A549 (cell line): ENCODE results near the gene AFDN. TPM values are rescaled to one million over a fixed set of nuclear protein-coding genes. Genes with fewer than 3 reads are reported as not detected.

Experiments used
- ATAC-seq, 2 experiments: fragments of 200-7000 bp in 1 of 2; fragments of >200 bp in 1 of 2; cut with Nextera tagmentation in 1 of 2; cut with Tn5 transposase in 1 of 2; 3 replicates each; pipeline versions ENCODE4 v1.8.0 to v1.9.1; 2018 to 2020; ENCODE audit warnings: mild to moderate bottlenecking in 1 of 2, moderate library complexity in 1 of 2
- CTCF ChIA-PET: fragments of 300-600 bp; sonication (Branson Sonifier 250); formaldehyde crosslinking; extraction: SDS; loops from one replicate; lab custom pipeline; 2021; ENCODE audit warnings: antibody characterized with exemption, inconsistent platforms; lab: Yijun Ruan, JAX
- POLR2A ChIA-PET: fragments of 350-600 bp; formaldehyde crosslinking; extraction: SDS; loops from one replicate; lab custom pipeline; 2021; ENCODE audit warnings: antibody characterized with exemption, inconsistent platforms; lab: Yijun Ruan, JAX
- DNase-seq, 2 experiments: peaks; one replicate each; pipeline versions ENCODE4 v3.0.0 to v3.0.0-alpha.2; 2011 to 2016; ENCODE audit warnings: low read depth in 1 of 2, low spot score in 1 of 2
- FAIRE-seq: peaks from 2 replicates; lab custom pipeline; 2011; peaks lifted over from hg19 to GRCh38; lab: Jason Lieb, UNC
- H3K27ac ChIP-seq, 2 experiments: fragments of >200 bp; sonication (Bioruptor Twin); formaldehyde crosslinking; 3 replicates each; pipeline ENCODE4 v1.5.1; 2016 to 2017
- H3K4me1 ChIP-seq: fragments of >200 bp; sonication (Bioruptor Twin); formaldehyde crosslinking; 3 replicates; pipeline ENCODE4 v1.6.1; 2016
- H3K4me2 ChIP-seq: fragments of >200 bp; sonication (Bioruptor Twin); formaldehyde crosslinking; 3 replicates; pipeline ENCODE4 v1.6.1; 2016
- H3K4me3 ChIP-seq: fragments of >200 bp; sonication (Bioruptor Twin); formaldehyde crosslinking; 3 replicates; pipeline ENCODE4 v1.5.1; 2016
- H3K9me3 ChIP-seq: fragments of >200 bp; sonication (Bioruptor Twin); formaldehyde crosslinking; 3 replicates; pipeline ENCODE4 v1.6.1; 2016
- ATOH8 ChIP-seq: fragments of 250-450 bp; sonication (Bioruptor Pico); IDR thresholded peaks from 2 replicates; pipeline ENCODE4 v1.5.0; 2020; ENCODE audit warnings: low read depth, mild to moderate bottlenecking, moderate library complexity
- BCL3 ChIP-seq: fragments of >200 bp; sonication (Bioruptor Twin); formaldehyde crosslinking; IDR thresholded peaks from 3 replicates; pipeline ENCODE4 v1.6.1; 2016
- CBX2 ChIP-seq: fragments of 200-600 bp; sonication (generic); IDR thresholded peaks from 2 replicates; pipeline ENCODE4 v1.6.1; 2016; ENCODE audit warnings: low read depth, mild to moderate bottlenecking, borderline replicate concordance
- CBX8 ChIP-seq: fragments of 200-600 bp; sonication (generic); IDR thresholded peaks from 2 replicates; pipeline ENCODE4 v1.6.1; 2016
- CHD2 ChIP-seq: fragments of 150-350 bp; IDR thresholded peaks from 2 replicates; pipeline ENCODE4 v1.6.1; 2014; ENCODE audit warnings: low read length; ENCODE audit not compliant: partially characterized antibody
- CHD4 ChIP-seq: fragments of 200-600 bp; sonication (generic); IDR thresholded peaks from 2 replicates; pipeline ENCODE4 v1.6.1; 2016; ENCODE audit warnings: antibody characterized with exemption, mild to moderate bottlenecking, borderline replicate concordance
- CTCF ChIP-seq: fragments of >200 bp; sonication (Bioruptor Twin); formaldehyde crosslinking; IDR thresholded peaks from 3 replicates; pipeline ENCODE4 v1.5.1; 2016
- EHF ChIP-seq: fragments of 250-450 bp; sonication (Bioruptor Pico); IDR thresholded peaks from 2 replicates; pipeline ENCODE4 v1.5.0; 2020; ENCODE audit warnings: mild to moderate bottlenecking
- EHMT2 ChIP-seq: fragments of 200-600 bp; sonication (generic); IDR thresholded peaks from 2 replicates; pipeline ENCODE4 v1.6.1; 2016; ENCODE audit warnings: antibody characterized with exemption, low read depth, mild to moderate bottlenecking, moderate library complexity
- EP300 ChIP-seq, 2 experiments: fragments of >200 bp; sonication (Bioruptor Twin); formaldehyde crosslinking; IDR thresholded peaks; 2 replicates in 1 of 2; 3 replicates in 1 of 2; pipeline ENCODE4 v1.6.1; 2016 to 2017
- ESRRA ChIP-seq: fragments of 150-350 bp; IDR thresholded peaks from 2 replicates; pipeline ENCODE4 v1.6.1; 2014; ENCODE audit warnings: mild to moderate bottlenecking, low read length, borderline replicate concordance
- FOSB ChIP-seq: fragments of 250-450 bp; sonication (Bioruptor Pico); IDR thresholded peaks from 2 replicates; pipeline ENCODE4 v1.5.0; 2020; ENCODE audit warnings: mild to moderate bottlenecking, moderate library complexity
- FOSL2 ChIP-seq, 2 experiments: fragments of 450-650 bp in 1 of 2; fragments of >200 bp in 1 of 2; sonication (Bioruptor Twin) in 1 of 2; formaldehyde crosslinking; IDR thresholded peaks; 2 replicates each; pipeline versions ENCODE4 v1.5.0 to v1.6.1; 2016 to 2020; ENCODE audit warnings: mild to moderate bottlenecking in 1 of 2, moderate library complexity in 1 of 2
- FOXS1 ChIP-seq: fragments of 250-450 bp; sonication (Bioruptor Pico); IDR thresholded peaks from 2 replicates; pipeline ENCODE4 v1.5.0; 2020; ENCODE audit warnings: mild to moderate bottlenecking, moderate library complexity
- GATA3 ChIP-seq: IDR thresholded peaks from 2 replicates; pipeline ENCODE4 v1.6.1; 2012; ENCODE audit warnings: borderline replicate concordance
- HDAC2 ChIP-seq: fragments of 200-600 bp; sonication (generic); IDR thresholded peaks from 2 replicates; pipeline ENCODE4 v1.6.1; 2016
- HES2 ChIP-seq: fragments of >200 bp; sonication (Bioruptor Twin); formaldehyde crosslinking; IDR thresholded peaks from 2 replicates; pipeline ENCODE4 v1.6.1; 2016
- HMGXB4 ChIP-seq: fragments of 250-450 bp; sonication (Bioruptor Pico); IDR thresholded peaks from 2 replicates; pipeline ENCODE4 v1.5.0; 2021; ENCODE audit warnings: mild to moderate bottlenecking, moderate library complexity, borderline replicate concordance
- HOXB13 ChIP-seq: fragments of 250-450 bp; sonication (Bioruptor Pico); IDR thresholded peaks from 2 replicates; pipeline ENCODE4 v1.5.0; 2020; ENCODE audit warnings: low read depth, mild to moderate bottlenecking, moderate library complexity
- HOXB5 ChIP-seq: fragments of 250-450 bp; sonication (Bioruptor Pico); IDR thresholded peaks from 2 replicates; pipeline ENCODE4 v1.5.0; 2020; ENCODE audit warnings: mild to moderate bottlenecking, moderate library complexity
- KDM1A ChIP-seq: fragments of 200-600 bp; sonication (generic); IDR thresholded peaks from 2 replicates; pipeline ENCODE4 v1.6.1; 2016; ENCODE audit warnings: low read depth, mild to moderate bottlenecking
- MAX ChIP-seq: IDR thresholded peaks from 2 replicates; pipeline ENCODE4 v1.6.1; 2012
- NFE2L2 ChIP-seq: fragments of 150-350 bp; conservative IDR thresholded peaks from 2 replicates; pipeline ENCODE4 v1.6.1; 2014; ENCODE audit warnings: low read length
- NPAS2 ChIP-seq: fragments of 250-450 bp; sonication (Bioruptor Pico); IDR thresholded peaks from 2 replicates; pipeline ENCODE4 v1.8.0; 2022; ENCODE audit warnings: mild to moderate bottlenecking, moderate library complexity, borderline replicate concordance
- NR3C1 ChIP-seq: fragments of >200 bp; sonication (Bioruptor Twin); formaldehyde crosslinking; IDR thresholded peaks from 3 replicates; pipeline ENCODE4 v1.6.1; 2017
- PBX3 ChIP-seq: IDR thresholded peaks from 2 replicates; pipeline ENCODE4 v1.6.1; 2012
- POLR2AphosphoS2 ChIP-seq: conservative IDR thresholded peaks from 2 replicates; pipeline ENCODE4 v1.6.1; 2012; ENCODE audit warnings: low read length, improper control_type of control experiment, inconsistent platforms
- RNF2 ChIP-seq: fragments of 200-600 bp; sonication (generic); IDR thresholded peaks from 2 replicates; pipeline ENCODE4 v1.6.1; 2016; ENCODE audit warnings: low read depth, mild to moderate bottlenecking, antibody characterized with exemption, moderate library complexity, borderline replicate concordance
- SMC3 ChIP-seq: fragments of >200 bp; sonication (Bioruptor Twin); formaldehyde crosslinking; IDR thresholded peaks from 3 replicates; pipeline ENCODE4 v1.6.1; 2018; ENCODE audit warnings: inconsistent platforms
- TFCP2L1 ChIP-seq: fragments of 250-450 bp; sonication (Bioruptor Pico); IDR thresholded peaks from 2 replicates; pipeline ENCODE4 v1.5.0; 2021; ENCODE audit warnings: mild to moderate bottlenecking
- WGBS: methylation state at CpG from one replicate; pipeline ENCODE4 v1.1.6; 2017; ENCODE audit errors: missing lambda C conversion rate; 5-methylcytosine and 5-hydroxymethylcytosine counted together
- polyA plus RNA-seq, 4 experiments: library from polyadenylated mRNA; depleted of rRNA in 3 of 4; stranded (reverse); fragments of >200 nt; fragmentation: RNase III in 1 of 4; extraction: RNeasy Plus Mini Kit Qiagen cat#74134 plus additional on column Dnase treatment in 1 of 4; gene quantifications; 2 replicates in 3 of 4; 3 replicates in 1 of 4; pipeline ENCODE4 v1.2.3, GENCODE V29; 2011 to 2017

The AFDN gene
- polyA plus RNA-seq, 2 of the 4 experiments (the other 2 are of a cell fraction) = 17.5 to 40.8 TPM

- ATAC-seq = 0 out of 6 replicates have a peak, but pooled peaks of 1 of the 2 experiments have one; percentile 13
- TF ChIP-seq HDAC2 (no peak), MAX (no peak), SMC3 (no peak), EHF (CRISPR knock-in tag) (no peak), EHMT2 (no peak), RNF2 (no peak), ESRRA (no peak), HMGXB4 (CRISPR knock-in tag) (no peak), PBX3 (no peak), FOXS1 (no peak), FOSL2 (IDR thresholded peaks at IDR 0.05) (no peak), FOSL2 (CRISPR knock-in tag; IDR thresholded peaks at IDR 0.05) (no peak), GATA3 (no peak), KDM1A (no peak), CBX8 (no peak), NFE2L2 (no peak), FOSB (no peak), HES2 (no peak), CTCF (no peak), NR3C1 (no peak), HOXB5 (no peak)
- 94% methylated on average over 18 of the region's 27 CpGs for WGBS
- no peaks in the 10 kb centered on the region for H3K9me3 ChIP-seq
- no peak overlapping the region for H3K4me3 ChIP-seq
- no peak overlapping the region for H3K27ac ChIP-seq
- no peak overlapping the region for H3K4me2 ChIP-seq
- DNase-seq = no peak
- FAIRE-seq = no peak
- H3K4me1 ChIP-seq = no peaks in the 10 kb centered on the region
- ChIA-PET CTCF (no interaction called here), POLR2A (no interaction called here)
Measured at GRCh38 chr6:167976708-167977107, 150.0 kb downstream of the AFDN start.

- no peaks in the 10 kb centered on the region for H3K9me3 ChIP-seq
- 93% methylated on average over 20 of the region's 43 CpGs for WGBS
- no peak for DNase-seq
- H3K4me2 ChIP-seq = no peak overlapping the region
- ATAC-seq = no peak
- ChIA-PET POLR2A (no interaction called here), CTCF (no interaction called here)
- H3K27ac ChIP-seq = no peak overlapping the region
- TF ChIP-seq CHD2 (no peak), HES2 (no peak), BCL3 (no peak), NPAS2 (CRISPR knock-in tag) (no peak), ATOH8 (no peak), SMC3 (no peak), CHD4 (no peak), POLR2AphosphoS2 (no peak), GATA3 (no peak), HOXB5 (no peak), TFCP2L1 (no peak), HOXB13 (CRISPR knock-in tag) (no peak), CBX2 (no peak), NFE2L2 (no peak), EP300 (IDR thresholded peaks at IDR 0.05) (no peak), CBX8 (no peak), EHF (CRISPR knock-in tag) (no peak), NR3C1 (no peak)
- no peaks in the 10 kb centered on the region for H3K4me1 ChIP-seq
- FAIRE-seq = no peak
- H3K4me3 ChIP-seq = no peak overlapping the region
Measured at GRCh38 chr6:167977717-167978467, 151.2 kb downstream of the AFDN start.
